G401.6 (cell line): ENCODE data around the gene ZNF701.
"Not testable (repeated sequence)": the region's sequence is repeated elsewhere in the genome, so short reads cannot be mapped to it uniquely, and the experiment has no call there.

Source experiments
- FAIRE-seq: peaks from 2 replicates; lab custom pipeline; 2012; peaks lifted over from hg19 to GRCh38; lab: Jason Lieb, UNC

The ZNF701 gene

DNA sequence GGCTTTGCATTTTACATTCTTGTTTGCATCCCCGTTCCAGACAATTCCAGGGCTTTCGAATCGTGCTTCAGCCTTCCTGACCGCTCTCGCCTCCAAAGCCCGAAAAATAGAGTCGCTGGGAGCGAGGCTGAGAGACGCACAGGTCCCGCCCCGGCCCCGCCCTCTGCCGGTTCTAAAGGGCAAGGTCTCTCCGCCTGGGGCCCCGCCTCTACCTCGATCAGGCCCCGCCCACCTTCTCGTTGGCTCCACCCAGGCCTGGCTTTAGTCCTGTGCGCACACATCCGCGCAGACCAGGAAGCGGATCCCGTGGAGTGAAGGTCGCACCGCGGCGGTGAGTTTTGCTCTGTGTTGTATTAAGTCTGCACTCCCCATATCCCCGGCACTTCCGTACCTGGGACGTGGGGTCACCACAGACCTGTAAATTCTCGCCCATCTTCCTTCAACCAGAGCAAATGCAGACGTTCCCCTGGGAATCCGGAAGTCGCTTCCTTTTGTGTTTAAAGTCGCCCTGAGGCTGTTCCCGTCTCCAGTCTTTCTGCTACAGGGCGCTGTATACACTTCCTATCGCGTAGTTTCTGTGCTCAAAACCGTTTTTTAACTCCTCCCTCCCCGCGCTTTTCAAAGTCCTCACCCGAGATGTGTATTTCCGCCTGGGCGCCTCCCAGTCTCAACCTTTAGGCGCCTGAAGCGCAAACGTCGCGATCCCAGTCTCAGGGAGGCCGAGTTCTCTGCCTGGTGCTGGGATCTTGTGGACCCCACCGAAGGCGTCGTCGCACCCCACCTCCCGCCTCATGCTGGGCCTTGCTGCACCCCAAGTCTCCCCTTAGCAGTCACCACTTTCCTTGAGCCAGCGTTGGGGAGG, at the start of gene ZNF701:
TSS of gene ZNF701 (plus strand) at position 288 of the 862 bp plus-strand sequence. CDS start 3,861 bp downstream, outside the sequence.
- FAIRE-seq: no peak

DNA sequence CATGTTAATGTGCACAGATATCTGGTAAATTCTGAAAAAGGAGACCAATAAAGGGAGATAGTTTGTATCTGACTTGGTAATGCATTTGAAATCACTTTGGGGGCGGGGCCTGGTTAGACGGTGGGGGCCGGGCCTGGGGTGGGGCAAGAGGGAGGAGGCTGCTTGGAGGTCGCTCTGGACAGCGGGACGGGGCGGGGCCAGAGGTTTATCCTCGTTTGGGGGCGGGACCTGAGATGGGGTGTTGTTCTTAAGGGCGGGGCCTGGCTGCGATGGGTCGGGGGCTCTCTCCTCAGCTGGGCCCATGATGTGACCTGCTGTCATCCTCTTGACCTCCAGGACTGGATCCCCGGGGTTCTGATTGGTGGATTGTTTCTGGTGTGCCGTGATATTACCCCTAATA, 47.5 kb upstream of the ZNF701 start:
- no peak for FAIRE-seq

DNA sequence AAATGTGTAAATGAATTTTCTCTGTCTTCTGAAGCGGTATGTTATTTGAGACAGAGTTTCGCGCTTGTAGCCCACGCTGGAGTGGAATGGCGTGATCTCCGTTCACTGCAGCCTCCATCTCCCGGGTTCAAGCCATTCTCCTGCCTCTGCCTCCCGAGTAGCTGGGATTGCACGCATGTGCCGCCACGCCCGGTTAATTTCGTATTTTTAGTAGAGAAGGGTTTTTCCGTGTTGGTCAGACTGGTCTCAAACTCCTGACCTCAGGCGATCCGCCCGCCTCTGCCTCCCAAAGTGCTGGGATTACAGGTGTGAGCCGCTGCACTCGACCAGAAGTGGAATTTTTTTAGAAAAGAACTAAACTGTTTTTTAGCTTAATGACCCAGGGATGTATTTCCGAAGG, 46.0 kb upstream of the ZNF701 start:
- no peak for FAIRE-seq

DNA sequence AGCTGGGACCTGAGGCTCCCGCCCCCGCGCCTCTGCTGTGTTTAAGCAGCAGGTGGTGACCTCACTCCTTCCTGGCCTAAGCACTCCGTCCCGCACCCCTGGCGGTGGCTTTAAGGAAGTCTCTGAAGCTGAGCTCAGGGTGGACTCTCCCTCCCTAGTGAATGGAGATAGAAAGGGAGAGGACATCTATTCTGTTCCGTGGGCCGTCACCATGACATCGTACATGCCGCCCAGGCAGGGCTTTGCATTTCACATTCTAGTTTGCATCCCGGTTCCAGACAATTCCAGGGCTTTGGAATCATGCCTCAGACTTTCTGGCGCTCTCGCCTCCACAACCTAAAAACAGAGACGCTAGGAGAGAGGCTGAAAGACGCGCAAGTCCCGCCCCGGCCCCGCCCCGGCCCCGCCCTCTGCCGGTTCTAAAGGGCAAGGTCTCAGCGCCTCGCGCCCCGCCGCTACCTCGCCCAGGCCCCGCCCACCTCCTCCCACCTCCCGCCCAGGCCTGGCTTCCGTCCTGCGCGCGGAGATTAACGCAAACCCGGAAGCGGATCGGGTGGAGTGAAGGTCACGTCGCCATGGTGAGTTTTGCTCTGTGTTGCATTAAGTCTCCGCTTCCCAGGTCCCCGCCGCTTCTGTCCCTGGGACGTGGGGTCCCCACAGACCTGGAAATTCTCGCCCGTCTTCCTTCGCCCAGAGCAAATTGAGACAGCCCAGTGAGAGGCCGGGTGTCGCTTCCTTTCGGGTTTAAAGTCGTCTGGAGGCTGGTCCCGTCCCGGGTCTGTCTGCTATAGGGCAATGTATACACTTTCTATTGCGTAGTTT, 42.7 kb upstream of the ZNF701 start, which contains the start of gene ZNF808:
TSS of gene ZNF808 (plus strand) at position 535 of the 822 bp plus-strand sequence. CDS start 15,617 bp downstream, outside the sequence.
- FAIRE-seq: no peak

DNA sequence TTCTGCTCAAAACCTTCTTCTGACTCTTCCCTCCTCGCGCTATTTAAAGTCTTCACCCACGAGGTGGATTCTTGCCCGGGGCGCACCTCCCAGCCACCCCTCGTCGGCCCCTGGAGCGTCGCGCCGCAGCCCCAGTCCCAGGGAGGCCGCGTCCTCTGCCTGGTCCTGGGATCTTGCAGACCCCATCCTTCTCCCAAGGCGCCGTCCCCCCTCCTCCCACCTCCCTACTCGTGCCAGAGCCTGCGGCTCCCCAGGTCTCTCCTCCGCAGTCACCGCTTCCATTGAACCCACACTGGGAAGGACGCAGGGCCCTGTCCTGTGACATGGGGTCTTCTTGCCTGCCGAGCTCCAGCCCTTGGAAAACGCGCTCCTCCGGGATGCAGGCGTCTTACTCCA, 42.1 kb upstream of the ZNF701 start:
- FAIRE-seq: no peak

DNA sequence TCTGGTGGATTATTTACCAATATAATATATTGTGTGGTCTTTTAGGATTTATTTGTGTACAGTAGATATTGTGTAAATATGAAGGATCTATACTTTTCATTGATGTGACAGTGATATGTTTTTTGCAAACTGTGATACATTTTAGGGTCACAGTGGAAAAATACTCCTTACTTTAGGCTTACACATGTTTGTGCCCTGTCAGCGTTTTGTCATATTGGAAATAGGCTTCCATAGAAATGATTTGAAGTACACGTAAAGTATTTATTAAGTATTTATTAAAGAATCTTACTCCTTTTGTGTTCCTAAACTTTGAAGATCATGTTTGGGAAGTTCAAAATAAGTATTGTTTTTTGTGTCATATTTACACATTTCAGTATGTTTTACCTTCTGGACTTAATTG, 37.6 kb upstream of the ZNF701 start:
- FAIRE-seq: no peak

DNA sequence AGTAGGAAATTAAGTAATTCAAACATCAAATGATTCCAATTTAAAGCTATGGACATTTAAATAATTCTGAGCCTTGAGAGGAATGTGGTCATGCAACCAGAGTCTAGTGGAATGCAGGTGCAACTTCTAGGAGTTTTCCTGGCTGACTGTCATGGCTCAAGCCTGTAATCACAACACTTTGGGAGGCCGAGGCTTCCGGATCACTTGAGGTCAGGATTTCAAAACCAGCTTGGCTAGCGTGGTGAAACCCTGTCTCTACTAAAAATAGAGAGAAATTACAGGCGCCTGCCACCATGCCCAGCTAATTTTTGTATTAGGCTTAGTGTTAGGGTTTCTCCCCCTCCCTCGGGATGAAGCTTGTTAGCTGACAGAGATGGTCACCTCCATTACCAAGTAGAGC, 36.2 kb upstream of the ZNF701 start:
- no peak for FAIRE-seq

DNA sequence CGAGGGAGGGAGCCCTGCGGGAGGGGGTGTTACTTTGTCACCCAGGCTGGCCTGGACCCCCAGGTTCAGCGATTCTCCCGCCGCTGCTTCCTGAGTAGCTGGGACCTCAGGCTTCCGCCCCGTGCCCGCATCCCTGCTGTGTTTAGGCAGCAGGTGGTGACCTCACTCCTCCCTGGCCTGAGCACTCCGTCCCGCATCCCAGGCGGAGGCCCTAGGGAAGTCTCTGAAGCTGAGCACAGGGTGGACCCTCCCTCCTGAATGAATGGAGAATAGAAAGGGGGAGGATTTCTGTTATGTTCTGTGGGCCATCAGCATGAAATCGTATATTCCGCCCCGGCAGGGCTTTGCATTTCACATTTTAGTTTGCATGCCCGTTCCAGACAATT, 34.7 kb upstream of the ZNF701 start:
- FAIRE-seq: not testable (repeated sequence)

DNA sequence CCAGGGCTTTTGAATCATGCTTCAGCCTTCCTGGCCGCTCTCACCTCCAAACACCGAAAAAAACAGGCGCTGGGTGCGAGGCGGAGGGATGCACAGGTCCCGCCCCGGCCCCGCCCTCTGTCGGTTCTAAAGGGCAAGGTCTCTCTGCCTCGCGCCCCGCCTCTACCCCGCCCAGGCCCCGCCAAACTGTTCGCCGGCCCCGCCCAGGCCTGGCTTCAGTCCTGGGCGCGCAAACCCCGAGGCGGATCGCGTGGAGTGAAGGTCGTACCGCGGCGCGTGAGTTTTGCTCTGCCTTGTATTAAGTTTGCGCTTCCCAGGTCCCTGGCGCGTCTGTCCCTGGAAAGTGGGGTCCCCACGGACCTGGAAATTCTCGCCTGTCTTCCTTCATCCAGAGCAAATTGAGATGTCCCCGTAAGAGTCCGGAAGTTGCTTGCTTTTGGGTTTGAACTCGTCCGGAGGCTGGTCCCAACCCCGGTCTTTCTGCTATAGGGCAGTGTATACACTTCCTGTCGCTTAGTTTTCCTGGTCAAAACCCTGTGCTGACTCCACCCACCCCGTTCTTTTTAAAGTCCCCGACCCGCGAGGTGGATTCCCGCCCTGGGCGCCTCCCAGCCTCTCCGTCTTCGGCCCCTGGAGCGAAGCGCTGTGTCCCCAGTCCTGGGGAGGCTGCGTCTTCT, 34.2 kb upstream of the ZNF701 start:
- no peak for FAIRE-seq

DNA sequence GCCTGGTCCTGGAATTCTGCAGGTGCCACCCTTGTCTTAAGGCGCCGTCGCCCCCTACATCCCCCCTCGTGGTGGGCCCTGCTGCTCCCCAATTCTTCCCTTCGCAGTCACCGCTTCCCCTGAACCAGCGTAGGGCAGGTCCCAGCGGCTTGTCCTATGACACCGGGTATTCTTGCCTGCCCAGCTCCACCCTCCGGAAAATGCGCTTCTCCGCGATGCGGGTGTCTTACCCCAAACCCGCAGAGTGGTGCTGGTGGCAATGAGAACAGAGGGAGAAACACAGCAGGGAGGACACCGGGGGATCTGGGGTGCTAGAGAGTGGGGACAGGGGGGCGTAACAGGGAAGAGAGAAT, 33.7 kb upstream of the ZNF701 start:
- FAIRE-seq: no peak

DNA sequence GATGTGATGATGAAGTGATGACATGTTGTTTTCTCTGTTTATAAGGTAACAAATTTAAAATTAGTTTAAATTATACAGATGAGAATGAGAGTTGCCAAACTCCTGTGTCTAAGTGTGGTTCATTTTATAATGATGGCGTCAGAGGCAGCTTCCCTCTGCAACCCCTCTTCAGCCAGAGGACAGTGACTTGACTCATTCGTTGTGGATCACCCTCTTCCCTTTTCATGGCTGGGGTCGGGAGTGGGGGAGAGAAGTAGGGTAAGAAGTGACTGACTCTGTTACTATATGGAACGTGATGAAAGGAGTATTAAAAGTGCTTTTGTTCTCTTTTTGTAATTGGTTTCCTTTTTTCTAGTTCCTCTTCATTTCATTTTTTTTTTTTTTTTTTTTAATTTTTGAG, 31.3 kb upstream of the ZNF701 start:
- not testable (repeated sequence) for FAIRE-seq

DNA sequence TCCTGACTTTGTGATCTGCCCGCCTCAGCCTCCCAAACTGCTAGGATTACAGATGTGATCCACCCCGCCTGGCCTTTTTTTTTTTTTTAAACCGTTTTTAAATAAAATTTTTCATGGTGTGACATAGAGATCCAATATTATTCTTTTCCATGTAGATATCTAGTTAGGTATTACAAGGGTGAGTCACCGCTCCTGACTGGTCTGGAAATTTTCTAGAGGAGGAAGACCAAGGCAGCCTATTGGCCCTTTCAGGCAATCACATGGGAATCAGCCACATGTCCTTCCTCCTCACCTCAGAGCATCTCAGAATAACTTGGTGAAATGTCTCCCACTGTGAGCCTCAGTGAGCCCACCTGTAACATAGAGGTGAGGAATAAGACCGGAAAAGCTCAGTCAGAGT, 28.9 kb upstream of the ZNF701 start:
- not testable (repeated sequence) for FAIRE-seq

DNA sequence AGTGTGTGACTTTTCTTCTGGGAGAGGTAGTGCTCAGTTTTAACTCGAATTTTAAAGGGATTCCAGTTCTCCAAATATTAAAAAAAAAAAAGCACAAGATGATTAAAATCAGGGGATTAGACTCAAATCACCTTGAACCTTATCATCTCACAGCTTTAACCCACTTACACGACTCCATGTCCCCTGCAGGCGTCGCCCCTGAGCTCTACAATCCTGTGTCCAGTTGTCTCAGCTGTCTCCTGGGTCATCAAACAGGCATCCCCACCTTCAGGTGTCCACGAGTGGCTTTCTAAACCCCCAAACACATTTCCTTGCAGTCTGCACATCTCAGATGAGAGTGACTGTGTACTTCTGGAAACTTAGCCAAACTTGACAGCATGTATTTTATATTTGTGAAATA, 28.5 kb upstream of the ZNF701 start:
- FAIRE-seq: no peak

DNA sequence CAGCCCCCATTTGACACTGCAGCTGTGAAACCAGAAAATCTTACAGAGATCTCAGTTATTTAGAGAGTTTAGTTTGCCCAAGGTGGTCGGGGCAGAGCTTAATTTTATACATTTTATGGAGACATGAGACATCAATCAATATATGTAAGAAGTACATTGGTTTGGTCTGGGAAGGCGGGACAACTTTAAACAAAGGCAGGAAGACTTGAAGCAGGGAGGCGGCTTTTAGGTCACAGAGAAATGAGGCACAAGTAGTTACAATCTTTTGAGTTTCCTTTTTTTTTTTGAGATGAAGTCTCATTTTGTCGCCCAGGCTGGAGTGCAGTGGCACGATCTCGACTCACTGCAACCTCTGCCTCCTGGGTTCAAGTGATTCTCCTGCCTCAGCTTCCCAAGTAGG, 27.5 kb upstream of the ZNF701 start:
- not testable (repeated sequence) for FAIRE-seq

DNA sequence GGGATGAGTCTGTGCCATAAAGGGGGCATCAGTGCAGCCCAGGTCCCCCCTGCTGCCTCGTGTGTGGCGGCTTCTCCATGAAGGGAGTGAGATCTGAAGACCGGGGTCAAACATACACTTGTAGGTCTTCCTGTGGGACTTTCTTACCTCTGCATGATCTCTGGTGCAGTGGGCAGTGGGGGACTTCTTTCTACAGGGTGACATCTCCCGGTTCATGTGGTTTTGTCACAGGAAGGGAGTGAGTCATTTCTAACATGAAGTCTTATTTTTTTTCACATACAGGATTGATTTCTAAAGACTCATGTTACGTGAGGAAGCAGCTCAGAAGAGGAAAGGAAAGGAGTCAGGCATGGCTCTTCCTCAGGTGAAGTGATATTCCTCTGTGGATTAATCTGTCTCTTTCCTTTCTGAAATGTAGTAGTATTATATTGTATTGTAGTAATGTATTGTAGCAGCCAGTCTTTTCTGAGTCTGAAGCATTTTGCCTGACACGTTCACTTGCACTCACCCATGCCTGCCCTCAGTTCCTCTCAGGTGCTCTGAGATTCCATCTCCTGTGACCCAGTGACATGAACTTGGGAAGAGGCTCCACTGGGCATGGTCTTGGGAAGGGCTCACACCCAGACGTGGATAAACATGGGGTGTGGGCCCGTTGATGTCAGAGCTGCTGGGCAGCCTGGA, 27.0 kb upstream of the ZNF701 start:
- no peak for FAIRE-seq

DNA sequence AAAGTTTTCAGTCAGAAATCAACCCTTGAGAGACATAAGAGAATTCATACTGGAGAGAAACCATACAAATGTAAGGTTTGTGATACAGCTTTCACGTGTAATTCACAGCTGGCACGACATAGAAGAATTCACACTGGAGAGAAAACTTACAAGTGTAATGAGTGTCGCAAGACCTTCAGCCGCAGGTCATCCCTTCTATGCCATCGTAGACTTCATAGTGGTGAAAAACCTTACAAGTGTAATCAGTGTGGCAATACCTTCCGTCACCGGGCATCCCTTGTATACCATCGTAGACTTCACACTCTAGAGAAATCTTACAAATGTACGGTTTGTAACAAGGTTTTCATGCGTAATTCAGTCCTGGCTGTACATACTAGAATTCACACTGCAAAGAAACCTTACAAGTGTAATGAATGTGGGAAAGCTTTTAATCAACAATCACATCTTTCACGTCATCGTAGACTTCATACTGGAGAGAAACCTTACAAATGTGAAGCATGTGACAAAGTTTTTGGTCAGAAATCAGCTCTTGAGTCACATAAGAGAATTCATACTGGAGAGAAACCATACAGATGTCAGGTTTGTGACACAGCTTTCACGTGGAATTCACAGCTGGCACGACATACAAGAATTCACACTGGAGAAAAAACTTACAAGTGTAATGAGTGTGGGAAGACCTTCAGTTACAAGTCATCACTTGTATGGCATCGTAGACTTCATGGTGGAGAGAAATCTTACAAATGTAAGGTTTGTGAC, 15.7 kb upstream of the ZNF701 start:
- FAIRE-seq: no peak

DNA sequence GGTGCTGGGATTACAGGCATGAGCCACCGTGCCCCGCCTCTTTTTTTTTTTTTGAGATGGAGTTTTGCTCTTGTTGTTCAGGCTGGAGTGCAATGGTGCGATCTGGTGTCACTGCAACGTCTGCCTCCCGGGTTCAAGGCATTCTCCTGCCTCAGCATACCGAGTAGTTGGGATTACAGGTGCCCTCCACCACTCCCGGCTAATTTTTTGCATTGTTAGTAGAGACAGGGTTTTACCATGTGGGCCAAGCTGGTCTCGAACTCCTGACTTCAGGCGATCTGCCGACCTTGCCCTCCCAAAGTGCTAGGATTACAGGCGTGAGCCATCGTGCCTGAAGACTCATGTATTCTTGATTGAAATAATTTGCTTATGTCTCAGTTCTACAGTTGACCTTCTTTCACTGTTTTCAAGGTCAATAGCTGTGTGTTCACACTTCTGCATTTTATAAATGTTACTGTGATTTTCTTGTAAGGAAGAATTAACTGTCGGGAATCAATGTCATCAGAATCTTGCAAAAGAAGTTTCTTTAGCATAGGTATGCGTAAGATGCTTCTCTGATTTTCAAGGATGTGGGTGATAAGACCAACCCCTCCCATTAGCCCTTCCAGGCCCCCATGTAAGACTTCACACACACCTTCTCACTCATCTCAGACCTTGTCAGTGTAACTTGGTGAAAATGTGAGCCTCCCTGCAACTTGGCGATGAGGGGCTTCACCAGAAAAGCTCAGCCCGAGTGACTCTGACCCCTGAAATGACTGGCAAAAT, 12.7 kb upstream of the ZNF701 start:
- no peak for FAIRE-seq

DNA sequence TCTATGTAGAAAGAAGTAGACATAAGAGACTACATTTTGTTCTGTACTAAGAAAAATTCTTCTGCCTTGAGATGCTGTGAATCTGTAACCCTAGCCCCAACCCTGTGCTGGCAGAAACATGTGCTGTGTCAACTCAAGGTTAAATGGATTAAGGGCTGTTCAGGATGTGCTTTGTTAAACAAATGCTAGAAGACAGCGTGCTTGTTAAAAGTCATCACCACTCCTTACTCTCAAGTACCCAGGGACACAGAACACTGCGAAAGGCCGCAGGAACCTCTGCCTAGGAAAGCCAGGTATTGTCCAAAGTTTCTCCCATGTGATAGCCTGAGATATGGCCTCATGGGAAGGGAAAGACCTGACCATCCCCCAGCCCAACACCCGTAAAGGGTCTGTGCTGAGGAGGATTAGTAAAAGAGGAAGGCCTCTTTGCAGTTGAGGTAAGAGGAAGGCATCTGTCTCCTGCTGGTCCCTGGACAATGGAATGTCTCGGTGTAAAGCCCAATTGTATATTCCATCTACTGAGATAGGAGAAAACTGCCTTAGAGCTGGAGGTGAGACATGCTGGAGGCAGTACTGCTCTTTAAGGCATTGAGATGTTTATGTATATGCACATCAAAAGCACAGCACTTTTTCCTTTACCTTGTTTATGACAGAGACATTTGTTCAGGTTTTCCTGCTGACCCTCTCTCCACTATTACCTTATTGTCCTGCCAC, 11.2 kb upstream of the ZNF701 start:
- FAIRE-seq: not testable (repeated sequence)

DNA sequence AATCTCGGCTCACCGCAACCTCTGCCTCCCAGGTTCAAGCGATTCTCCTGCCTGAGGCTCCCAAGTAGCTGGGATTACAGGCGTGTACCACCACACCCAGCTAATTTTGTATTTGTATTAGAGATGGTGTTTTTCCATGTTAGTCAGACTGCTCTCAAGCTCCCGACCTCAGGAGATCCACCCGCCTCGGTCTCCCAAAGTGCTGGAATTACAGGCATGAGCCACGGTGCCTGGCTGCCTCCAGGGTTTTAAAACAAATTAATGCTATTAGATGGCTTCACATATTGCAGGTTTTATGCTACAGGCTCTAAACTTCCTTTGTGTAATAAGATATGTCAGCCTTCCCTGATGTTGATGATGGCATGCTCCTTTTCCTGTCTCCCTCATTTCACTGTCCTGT, 8.5 kb upstream of the ZNF701 start:
- FAIRE-seq: not testable (repeated sequence)

DNA sequence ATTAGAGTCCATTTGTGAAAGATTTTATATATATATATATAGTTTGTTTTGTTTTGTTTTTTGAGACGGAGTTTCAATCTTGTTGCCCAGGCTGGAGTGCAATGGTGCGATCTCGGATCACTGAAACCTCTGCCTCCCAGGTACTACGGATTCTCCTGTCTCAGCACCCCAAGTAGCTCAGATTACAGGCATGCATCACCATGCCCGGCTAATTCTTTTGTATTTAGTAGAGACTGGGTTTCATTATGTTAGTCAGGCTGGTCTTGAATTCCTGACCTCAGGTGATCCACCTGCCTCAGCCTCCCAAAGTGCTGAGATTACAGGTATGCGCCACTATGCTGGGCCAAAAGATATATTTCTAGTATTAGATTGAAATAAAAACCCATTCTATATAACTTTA, 4.0 kb upstream of the ZNF701 start:
- no peak for FAIRE-seq
